GM18517 (cell line): Measurements from ENCODE around the gene FGFRL1.

ENCODE experiments used
- ATAC-seq: cut with Tn5 transposase; IDR thresholded peaks from one replicate; pipeline ENCODE4 v1.9.1; 2021; ENCODE audit warnings: mild to moderate bottlenecking, moderate library complexity; ENCODE audit not compliant: unreplicated experiment

Gene FGFRL1

DNA sequence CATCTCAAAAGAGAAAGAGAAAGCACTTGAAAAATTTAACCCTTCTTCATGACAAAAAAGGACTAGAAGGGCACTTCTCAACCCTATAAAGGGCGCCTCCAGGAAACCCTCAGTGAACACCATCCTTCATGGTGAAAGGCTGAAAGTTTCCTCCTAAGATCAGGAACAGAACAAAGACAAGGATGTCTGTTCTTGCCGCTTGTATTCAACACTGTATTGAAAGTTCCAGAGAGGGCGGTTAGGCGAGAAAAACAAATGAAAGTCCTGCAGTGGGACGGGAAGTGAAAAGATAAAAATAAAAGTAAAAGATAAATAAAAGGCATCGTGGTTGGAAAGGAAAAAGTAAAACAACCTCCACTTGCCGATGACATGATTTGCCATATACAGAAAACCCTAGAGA lies 51.0 kb downstream of the FGFRL1 start:
- no peak for ATAC-seq

GRCh38 chr4:1065732-1066131 lies 54.3 kb downstream of the FGFRL1 start:
- no peak for ATAC-seq

GRCh38 chr4:1069394-1069793 lies 58.0 kb downstream of the FGFRL1 start:
- ATAC-seq = no peak

DNA sequence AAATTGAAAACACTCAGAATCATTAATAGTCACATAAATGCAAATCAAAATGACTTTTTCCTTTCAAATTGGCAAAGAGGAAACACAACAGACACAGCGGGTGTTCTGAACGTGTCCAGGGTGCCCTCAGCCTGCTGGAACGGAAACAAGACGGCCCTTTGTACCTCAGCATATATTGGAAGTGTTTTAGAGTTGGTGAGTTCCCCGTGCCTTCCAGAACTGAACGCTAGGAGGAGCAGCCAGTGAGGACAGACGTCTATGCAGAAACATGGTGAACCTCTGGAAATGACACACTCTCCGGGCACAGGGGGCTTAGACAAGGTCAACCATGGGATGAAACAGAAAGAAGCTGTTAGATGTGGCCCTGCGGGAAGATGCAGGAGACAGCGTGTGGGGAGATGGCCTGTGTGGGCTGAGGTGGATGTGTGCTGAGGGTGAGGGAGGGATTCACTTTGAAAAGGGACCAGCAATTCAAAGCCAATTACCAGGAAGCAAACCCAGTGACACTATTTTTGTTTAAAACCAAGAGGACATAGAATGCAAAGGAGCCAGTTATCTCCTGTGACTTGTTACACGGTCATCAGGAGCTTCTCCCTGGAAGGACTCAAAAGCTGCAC lies 61.5 kb downstream of the FGFRL1 start:
- no peak for ATAC-seq

DNA sequence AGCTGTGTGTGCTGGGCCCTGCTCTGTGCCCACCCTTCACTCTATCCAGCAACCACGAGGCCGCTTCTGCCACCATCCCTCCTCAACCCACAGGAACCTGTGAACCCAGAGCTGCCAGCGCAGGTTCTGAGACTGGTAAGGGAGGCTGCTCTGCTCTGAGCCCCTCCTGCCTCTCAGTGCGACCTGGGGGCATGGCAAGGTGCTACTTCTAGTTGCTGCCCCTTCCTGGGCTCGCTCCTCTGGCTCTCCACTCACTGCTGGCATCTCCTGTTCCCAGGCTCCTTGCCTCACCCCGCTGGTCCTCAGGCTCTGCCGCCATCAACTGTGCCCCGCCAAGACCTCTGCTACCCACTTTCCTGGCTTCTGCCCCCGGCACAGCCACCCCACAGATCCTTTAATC lies 62.7 kb downstream of the FGFRL1 start:
- ATAC-seq = no peak

- ATAC-seq = no peak
Observed at GRCh38 chr4:1075225-1075624, 63.8 kb downstream of the FGFRL1 start.

DNA sequence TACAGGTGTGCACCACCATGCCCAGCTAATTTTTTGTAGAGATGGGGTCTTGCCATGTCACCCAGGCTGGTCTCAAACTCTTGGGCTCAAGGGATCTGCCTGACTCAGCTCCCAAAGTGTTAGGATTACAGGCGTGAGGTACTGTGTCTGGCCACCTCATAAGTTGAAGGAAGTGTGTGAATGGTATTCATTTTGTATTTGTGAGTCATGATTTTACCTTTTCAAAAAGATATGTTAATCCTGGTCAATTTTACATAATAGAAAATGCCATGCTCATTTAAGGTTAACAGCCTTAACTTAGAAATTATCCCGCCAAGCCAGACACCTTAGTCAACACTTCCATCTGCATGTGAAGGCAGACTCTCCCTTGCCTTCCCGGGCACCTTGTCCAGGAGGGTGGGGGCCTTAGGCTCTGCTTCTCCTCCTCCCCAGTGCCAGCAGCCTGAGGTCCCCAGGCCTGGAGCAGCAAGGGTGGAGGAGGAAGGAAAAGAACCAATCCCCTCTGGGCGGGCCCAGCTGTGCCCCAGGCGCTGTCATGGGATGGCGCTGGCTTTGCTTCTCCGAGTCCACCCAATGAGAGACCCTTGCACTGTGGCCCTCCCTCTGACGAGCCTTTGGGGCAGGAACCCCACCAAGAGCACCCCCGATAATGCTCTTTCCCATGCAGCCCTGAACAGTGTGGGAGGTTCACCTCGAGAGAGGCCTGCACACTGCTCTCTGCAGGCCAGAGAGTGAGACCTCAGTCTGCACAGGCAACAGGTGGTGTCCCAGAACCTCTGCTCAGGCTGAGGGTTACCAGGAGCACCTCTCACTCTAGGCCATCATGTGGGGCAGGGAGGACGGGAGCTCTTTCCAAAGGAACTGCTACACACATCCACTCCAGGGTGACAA lies 64.6 kb downstream of the FGFRL1 start:
- no peak for ATAC-seq
